ENCODE measurements around the gene FAM83C.

- TF ChIP-seq POLR2AphosphoS5 (IDR thresholded peaks at IDR 0.05; ENCODE audit: low read depth, low read length) (no peak), POLR2A (IDR thresholded peaks at IDR 0.05; ENCODE audit: borderline replicate concordance, extremely low read depth, insufficient read depth, insufficient read length) (no peak), CTCF (IDR thresholded peaks at IDR 0.05 in 2 of 3, conservative IDR thresholded peaks at IDR 0.05 in 1 of 3; ENCODE audit: borderline replicate concordance in 1 of 3, insufficient read depth in 1 of 3, low read depth in 2 of 3, low read length in 2 of 3) (no peak)
Observed at GRCh38 chr20:35299780-35300179, 7.6 kb upstream of the FAM83C start.
